Endothelial cell of umbilical vein (primary cell): ENCODE measurements around the gene ALOX15. TPM values are rescaled to one million over a fixed set of nuclear protein-coding genes. Genes with fewer than 3 reads are reported as not detected.

ENCODE experiments used
- Bru-seq: library from RNA; stranded (reverse); fragments of 400-500 nt; gene quantifications from one replicate; lab custom pipeline; 2021; lab: Mats Ljungman, UMichigan
- BruChase-seq, 2 experiments: library from RNA; stranded (reverse); fragments of 400-500 nt; gene quantifications; one replicate each; lab custom pipeline; 2021; lab: Mats Ljungman, UMichigan
- BruUV-seq: library from RNA; stranded (reverse); fragments of 400-500 nt; replicated peaks from 2 replicates; lab custom pipeline; 2021; lab: Mats Ljungman, UMichigan
- CTCF ChIA-PET: fragments of 300-600, 350-600 bp; sonication (Branson Sonifier 250); formaldehyde crosslinking; loops from one replicate; lab custom pipeline; 2021; ENCODE audit warnings: antibody characterized with exemption, inconsistent platforms; lab: Charles Lee
- POLR2A ChIA-PET: fragments of 300-600, 350-600 bp; sonication (Branson Sonifier 250); formaldehyde crosslinking; loops from one replicate; lab custom pipeline; 2021; ENCODE audit warnings: antibody characterized with exemption, inconsistent platforms; lab: Charles Lee
- DNase-seq: peaks from one replicate; pipeline ENCODE4 v3.0.0-alpha.2; 2011; ENCODE audit warnings: low read depth, low spot score
- FAIRE-seq: peaks from 2 replicates; lab custom pipeline; 2011; peaks lifted over from hg19 to GRCh38; lab: Jason Lieb, UNC
- H2AFZ ChIP-seq: 2 replicates; pipeline ENCODE4 v1.6.0; 2012; ENCODE audit warnings: low read depth, low read length, control low read depth, inconsistent platforms
- H3K27ac ChIP-seq: 2 replicates; pipeline ENCODE4 v1.5.1; 2011; ENCODE audit warnings: low read depth, mild to moderate bottlenecking, control low read depth, low read length, moderate library complexity; ENCODE audit not compliant: insufficient read depth
- H3K27me3 ChIP-seq, 2 experiments: 2 replicates each; pipeline versions ENCODE4 v1.6.0 to v1.6.1; 2011; ENCODE audit warnings: low read length in 2 of 2, mixed read lengths in 1 of 2; ENCODE audit not compliant: control insufficient read depth in 2 of 2, insufficient read depth in 2 of 2
- H3K36me3 ChIP-seq, 2 experiments: 2 replicates in 1 of 2; 3 replicates in 1 of 2; pipeline ENCODE4 v1.5.1; 2011; ENCODE audit warnings: low read length in 2 of 2, mild to moderate bottlenecking in 1 of 2, moderate library complexity in 1 of 2; ENCODE audit not compliant: control insufficient read depth in 2 of 2, insufficient read depth in 2 of 2; ENCODE audit errors: extremely low read depth in 1 of 2
- H3K4me1 ChIP-seq: 3 replicates; pipeline ENCODE4 v1.5.1; 2011; ENCODE audit warnings: mild to moderate bottlenecking, low read length; ENCODE audit not compliant: control insufficient read depth, insufficient read depth; ENCODE audit errors: extremely low read depth
- H3K4me2 ChIP-seq: 2 replicates; pipeline ENCODE4 v1.6.1; 2011; ENCODE audit warnings: low read length, control low read depth, mixed read lengths; ENCODE audit not compliant: insufficient read depth
- H3K4me3 ChIP-seq, 3 experiments: fragments of 200-600 bp in 1 of 3; sonication (generic), shearing (Covaris generic) in 1 of 3; replicated peaks in 1 of 3; 2 replicates each; pipeline ENCODE4 v1.5.1; 2011 to 2016; ENCODE audit warnings: control low read depth in 3 of 3, low read length in 3 of 3, mild to moderate bottlenecking in 2 of 3, inconsistent platforms in 1 of 3, low read depth in 1 of 3, moderate library complexity in 1 of 3; ENCODE audit not compliant: insufficient read depth in 1 of 3
- H3K79me2 ChIP-seq: 2 replicates; pipeline ENCODE4 v1.6.0; 2012; ENCODE audit warnings: low read length, inconsistent platforms; ENCODE audit not compliant: control insufficient read depth, insufficient read depth
- H3K9ac ChIP-seq: replicated peaks from 2 replicates; pipeline ENCODE3; 2011; ENCODE audit warnings: low read length, control low read depth; ENCODE audit not compliant: insufficient read depth; ENCODE audit errors: extremely low read depth
- H3K9me1 ChIP-seq: replicated peaks from 3 replicates; pipeline ENCODE4 v1.6.0; 2011; ENCODE audit warnings: mild to moderate bottlenecking, low read length; ENCODE audit not compliant: control insufficient read depth, insufficient read depth; ENCODE audit errors: extremely low read depth
- H3K9me3 ChIP-seq: replicated peaks from 2 replicates; pipeline ENCODE4 v1.5.1; 2012; ENCODE audit warnings: low read length, inconsistent platforms; ENCODE audit not compliant: control insufficient read depth, insufficient read depth
- H4K20me1 ChIP-seq: replicated peaks from 2 replicates; pipeline ENCODE3; 2011; ENCODE audit warnings: mild to moderate bottlenecking, low read length; ENCODE audit not compliant: control insufficient read depth, insufficient read depth; ENCODE audit errors: extremely low read depth
- EZH2 ChIP-seq: IDR thresholded peaks from 2 replicates; pipeline ENCODE4 v1.6.1; 2012; ENCODE audit warnings: borderline replicate concordance, low read depth, mild to moderate bottlenecking, moderate library complexity, low read length, inconsistent platforms; ENCODE audit not compliant: severe bottlenecking
- FOS ChIP-seq: IDR thresholded peaks from 2 replicates; pipeline ENCODE4 v1.6.1; 2011; ENCODE audit warnings: mild to moderate bottlenecking, low read length, moderate library complexity, borderline replicate concordance; ENCODE audit not compliant: insufficient read depth
- GATA2 ChIP-seq: IDR thresholded peaks from 2 replicates; pipeline ENCODE4 v1.7.0; 2011; ENCODE audit warnings: low read depth, mild to moderate bottlenecking, moderate library complexity, mixed read lengths, low read length; ENCODE audit not compliant: insufficient read length, insufficient read depth
- JUN ChIP-seq: IDR thresholded peaks from 2 replicates; pipeline ENCODE4 v1.6.1; 2011; ENCODE audit warnings: borderline replicate concordance, low read depth; ENCODE audit not compliant: insufficient read length, insufficient read depth
- POLR2A ChIP-seq: IDR thresholded peaks from 2 replicates; pipeline ENCODE4 v1.6.1; 2012; ENCODE audit warnings: low read depth, mild to moderate bottlenecking, control low read depth, low read length
- dilution Hi-C: fragments of 300-500 bp; cut with MboI; formaldehyde crosslinking; loops from one replicate; pipeline ENCODE4 v1.15.0; 2019; ENCODE audit warnings: low sequenced_read_pairs; ENCODE audit not compliant: extremely low pct_ligation_motif_present
- intact Hi-C: fragments of 100-400 bp; cut with micrococcal nuclease; formaldehyde crosslinking; loops from one replicate; pipeline ENCODE4 v1.10.0; 2022
- long read RNA-seq: library from polyadenylated mRNA; stranded (forward); transcript quantifications from one replicate; pipeline ENCODE4 v2.0.0, GENCODE V29; 2021
- polyA minus RNA-seq, 3 experiments: library from RNA; depleted of rRNA, polyadenylated mRNA; stranded (reverse); fragments of >200 nt; gene quantifications; 1 replicate in 1 of 3; 2 replicates in 2 of 3; pipeline ENCODE4 v1.2.3, GENCODE V29; 2011
- polyA plus RNA-seq, 4 experiments: library from polyadenylated mRNA; depleted of rRNA in 3 of 4; stranded (reverse) in 3 of 4; unstranded in 1 of 4; fragments of >200 nt; gene quantifications; 2 replicates each; pipeline versions ENCODE4 v1.2.1 to v1.2.3, GENCODE V29; 2011 to 2012; ENCODE audit warnings: missing spikeins in 1 of 4
- total RNA-seq: library from RNA; stranded (reverse); gene quantifications from 2 replicates; pipeline ENCODE4 v1.2.3, GENCODE V29; 2021
- TF ChIP-seq, protein P1 (sequence below), 2 donors: IDR thresholded peaks; 1 replicate in 1 of 2; 2 replicates in 1 of 2; pipeline ENCODE4 v1.5.1; 2011; ENCODE audit warnings: low read length in 2 of 2, mild to moderate bottlenecking in 2 of 2, moderate library complexity in 2 of 2, control low read depth in 1 of 2, inconsistent platforms in 1 of 2, low read depth in 1 of 2; ENCODE audit not compliant: insufficient read depth in 1 of 2; ENCODE audit errors: extremely low read depth in 1 of 2

The ALOX15 gene, protein sequence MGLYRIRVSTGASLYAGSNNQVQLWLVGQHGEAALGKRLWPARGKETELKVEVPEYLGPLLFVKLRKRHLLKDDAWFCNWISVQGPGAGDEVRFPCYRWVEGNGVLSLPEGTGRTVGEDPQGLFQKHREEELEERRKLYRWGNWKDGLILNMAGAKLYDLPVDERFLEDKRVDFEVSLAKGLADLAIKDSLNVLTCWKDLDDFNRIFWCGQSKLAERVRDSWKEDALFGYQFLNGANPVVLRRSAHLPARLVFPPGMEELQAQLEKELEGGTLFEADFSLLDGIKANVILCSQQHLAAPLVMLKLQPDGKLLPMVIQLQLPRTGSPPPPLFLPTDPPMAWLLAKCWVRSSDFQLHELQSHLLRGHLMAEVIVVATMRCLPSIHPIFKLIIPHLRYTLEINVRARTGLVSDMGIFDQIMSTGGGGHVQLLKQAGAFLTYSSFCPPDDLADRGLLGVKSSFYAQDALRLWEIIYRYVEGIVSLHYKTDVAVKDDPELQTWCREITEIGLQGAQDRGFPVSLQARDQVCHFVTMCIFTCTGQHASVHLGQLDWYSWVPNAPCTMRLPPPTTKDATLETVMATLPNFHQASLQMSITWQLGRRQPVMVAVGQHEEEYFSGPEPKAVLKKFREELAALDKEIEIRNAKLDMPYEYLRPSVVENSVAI
- total RNA-seq (not detected in 2 replicates), polyA plus RNA-seq (not detected in 2 replicates), polyA minus RNA-seq (not detected in 2 replicates), Bru-seq, nascent RNA (not detected), BruChase-seq, experiment 1, labeled RNA remaining after a 6-hour chase (percentile 15 among the genes with signal in this experiment), BruChase-seq, experiment 2, labeled RNA remaining after a 2-hour chase (not detected)
- not detected in 2 replicates for polyA plus RNA-seq (2011; cell fraction: cytosol; rRNA removed)
- polyA plus RNA-seq (2011; cell fraction: nucleus; rRNA removed): not detected in 2 replicates
- not detected in 2 replicates for polyA plus RNA-seq (2012)
- polyA minus RNA-seq (2011; cell fraction: cytosol; rRNA and poly(A)+ RNA removed): not detected
- polyA minus RNA-seq (2011; cell fraction: nucleus; rRNA and poly(A)+ RNA removed): not detected in 2 replicates
- long read RNA-seq: 0 reads

DNA sequence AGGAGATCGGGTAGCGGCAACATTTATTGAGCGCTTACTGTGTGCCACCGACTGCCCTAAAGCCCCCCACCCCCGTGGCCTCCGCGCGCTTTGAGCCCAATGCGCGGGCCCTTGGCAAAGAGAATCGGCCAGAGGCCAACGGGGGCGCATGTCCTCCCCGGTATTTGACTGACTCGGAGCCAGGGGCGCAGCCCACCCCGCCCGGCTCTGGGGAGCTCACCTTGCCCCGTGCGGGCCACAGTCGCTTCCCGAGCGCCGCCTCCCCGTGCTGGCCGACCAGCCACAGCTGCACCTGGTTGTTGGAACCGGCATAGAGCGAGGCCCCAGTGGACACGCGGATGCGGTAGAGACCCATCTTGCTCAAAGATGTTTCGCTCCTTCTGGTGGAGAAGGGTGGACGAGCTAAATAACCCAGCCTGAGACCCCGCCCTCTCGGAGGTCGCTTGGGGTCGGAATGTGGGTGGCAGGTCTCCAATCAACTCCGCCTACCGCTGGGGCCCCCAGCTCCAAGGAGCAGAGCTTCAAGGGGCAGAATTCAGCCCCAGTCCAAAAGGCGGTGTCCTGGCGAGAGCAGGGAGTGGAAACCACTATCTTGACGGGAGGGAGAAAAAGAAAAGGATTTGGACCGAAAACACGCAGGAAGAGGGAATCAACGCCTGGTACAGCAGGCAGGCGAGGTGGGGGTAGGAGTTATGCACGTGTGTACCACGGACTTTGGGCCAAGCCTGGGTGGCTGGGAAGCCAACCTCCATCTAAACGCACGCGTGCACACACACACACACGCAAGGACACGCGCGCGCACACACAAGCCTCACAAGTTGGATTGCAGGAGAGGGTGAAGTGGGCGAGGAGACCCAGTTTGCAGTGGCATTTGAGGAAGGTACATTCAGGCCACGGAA lies at the start of gene ALOX15:
ALOX15 (minus strand) TSS at position 382 of the 899 bp plus-strand sequence; CDS start at position 355, 27 bp downstream.
- dilution Hi-C loops: no loop called here
- no peak within 1 kb of the TSS for H3K4me2 ChIP-seq
- no peaks in the 10 kb centered on the region for H4K20me1 ChIP-seq
- peaks cover 41 to 51% of the 10 kb centered on the region in 2 experiments for H3K27me3 ChIP-seq
- ChIA-PET POLR2A (no interaction called here), CTCF (no interaction called here)
- H3K36me3 ChIP-seq: no peaks in the 10 kb centered on the region
- no peaks in the 10 kb centered on the region for H3K4me1 ChIP-seq
- H3K79me2 ChIP-seq: no peaks in the 10 kb centered on the region
- intact Hi-C loops: no loop called here
- DNase-seq (no peak), FAIRE-seq (no peak)
- H3K4me3 ChIP-seq: no peak within 1 kb of the TSS
- no peaks in the 10 kb centered on the region for H3K9me3 ChIP-seq
- no peaks in the 10 kb centered on the region for H3K9me1 ChIP-seq
- TF ChIP-seq, protein P1, sequence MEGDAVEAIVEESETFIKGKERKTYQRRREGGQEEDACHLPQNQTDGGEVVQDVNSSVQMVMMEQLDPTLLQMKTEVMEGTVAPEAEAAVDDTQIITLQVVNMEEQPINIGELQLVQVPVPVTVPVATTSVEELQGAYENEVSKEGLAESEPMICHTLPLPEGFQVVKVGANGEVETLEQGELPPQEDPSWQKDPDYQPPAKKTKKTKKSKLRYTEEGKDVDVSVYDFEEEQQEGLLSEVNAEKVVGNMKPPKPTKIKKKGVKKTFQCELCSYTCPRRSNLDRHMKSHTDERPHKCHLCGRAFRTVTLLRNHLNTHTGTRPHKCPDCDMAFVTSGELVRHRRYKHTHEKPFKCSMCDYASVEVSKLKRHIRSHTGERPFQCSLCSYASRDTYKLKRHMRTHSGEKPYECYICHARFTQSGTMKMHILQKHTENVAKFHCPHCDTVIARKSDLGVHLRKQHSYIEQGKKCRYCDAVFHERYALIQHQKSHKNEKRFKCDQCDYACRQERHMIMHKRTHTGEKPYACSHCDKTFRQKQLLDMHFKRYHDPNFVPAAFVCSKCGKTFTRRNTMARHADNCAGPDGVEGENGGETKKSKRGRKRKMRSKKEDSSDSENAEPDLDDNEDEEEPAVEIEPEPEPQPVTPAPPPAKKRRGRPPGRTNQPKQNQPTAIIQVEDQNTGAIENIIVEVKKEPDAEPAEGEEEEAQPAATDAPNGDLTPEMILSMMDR (IDR thresholded peaks at IDR 0.05; ENCODE audit: extremely low read depth in 1 of 2, insufficient read depth in 1 of 2, low read depth in 1 of 2, low read length in 2 of 2): no peak
- TF ChIP-seq JUN (no peak), FOS (no peak), POLR2A (no peak), GATA2 (no peak), EZH2 (peak; percentile 72)
- no TSS peak for BruUV-seq
- H3K27ac ChIP-seq: no peak within 1 kb of the TSS
- H2AFZ ChIP-seq: no peak within 1 kb of the TSS
- no peak within 1 kb of the TSS for H3K9ac ChIP-seq
